Activated T-helper 9 cell treated with anti-CD3 and anti-CD28 coated beads, Interleukin-2, amount 50 U/mL, for 16 hours (primary cell): ENCODE measurements around the gene CCDC61.

Source experiments
- DNase-seq: peaks from one replicate; pipeline ENCODE4 v3.0.0-alpha.2; 2020; ENCODE audit warnings: low read depth

Gene CCDC61, protein sequence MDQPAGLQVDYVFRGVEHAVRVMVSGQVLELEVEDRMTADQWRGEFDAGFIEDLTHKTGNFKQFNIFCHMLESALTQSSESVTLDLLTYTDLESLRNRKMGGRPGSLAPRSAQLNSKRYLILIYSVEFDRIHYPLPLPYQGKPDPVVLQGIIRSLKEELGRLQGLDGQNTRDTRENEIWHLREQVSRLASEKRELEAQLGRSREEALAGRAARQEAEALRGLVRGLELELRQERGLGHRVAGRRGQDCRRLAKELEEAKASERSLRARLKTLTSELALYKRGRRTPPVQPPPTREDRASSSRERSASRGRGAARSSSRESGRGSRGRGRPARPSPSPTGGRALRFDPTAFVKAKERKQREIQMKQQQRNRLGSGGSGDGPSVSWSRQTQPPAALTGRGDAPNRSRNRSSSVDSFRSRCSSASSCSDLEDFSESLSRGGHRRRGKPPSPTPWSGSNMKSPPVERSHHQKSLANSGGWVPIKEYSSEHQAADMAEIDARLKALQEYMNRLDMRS

DNA sequence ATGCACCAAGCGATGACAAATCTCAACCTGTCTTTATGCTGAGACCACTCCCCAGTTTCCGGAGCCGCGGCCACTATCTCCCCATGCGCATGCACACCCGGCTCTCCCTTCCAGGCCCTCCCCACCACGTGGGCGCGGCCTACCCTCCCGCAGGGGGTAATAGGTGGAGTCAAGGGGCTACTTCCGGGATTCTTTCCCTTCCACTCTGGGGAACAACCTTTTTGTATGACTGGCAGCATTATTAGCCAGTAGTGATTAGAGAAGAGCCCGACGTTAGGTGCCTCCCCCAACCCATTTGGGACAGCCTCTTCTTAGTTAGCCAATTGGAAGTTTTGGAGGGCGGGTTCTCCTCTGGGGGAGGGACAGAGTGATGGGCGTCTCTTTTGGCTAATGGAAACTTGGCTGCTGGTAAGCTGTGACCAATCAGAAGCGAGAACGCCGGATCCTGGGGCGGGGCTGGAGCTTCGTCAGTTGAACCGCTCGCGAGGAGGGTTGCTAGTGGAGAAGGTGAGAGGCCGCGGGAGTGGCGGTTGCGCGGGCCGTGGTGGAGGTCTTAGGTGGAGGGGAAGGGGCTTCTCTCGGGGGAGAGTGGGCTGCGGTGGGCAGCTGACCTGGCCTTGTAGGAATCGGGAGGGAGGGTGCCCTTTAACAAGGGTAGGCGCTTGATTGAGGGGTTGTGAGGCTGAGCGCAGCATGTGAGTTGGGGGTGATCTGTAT, at the start of gene CCDC61:
Gene CCDC61, plus strand, starts transcription at position 470 of the 717 bp plus-strand sequence. CDS start 7,552 bp downstream, outside the sequence.
- DNase-seq: peak; percentile 90

DNA sequence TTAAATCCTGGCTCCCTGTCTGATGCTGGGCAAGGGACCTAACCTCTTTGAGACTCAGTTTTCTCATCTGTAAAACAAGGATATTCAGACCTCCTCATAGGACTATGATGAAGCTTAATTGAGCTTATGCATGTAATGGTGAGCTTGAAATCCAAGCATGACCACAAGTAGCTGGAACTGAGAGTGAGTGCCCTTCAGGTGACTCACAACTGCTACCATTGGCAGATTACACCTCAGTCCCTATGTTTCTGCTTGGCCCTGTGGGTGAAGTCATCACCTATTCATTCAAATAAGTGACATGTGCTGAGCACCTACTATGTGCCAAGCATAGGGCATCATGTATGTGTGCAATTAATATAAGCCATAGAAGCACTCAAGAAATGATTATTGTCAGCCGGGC, 47.3 kb upstream of the CCDC61 start:
- DNase-seq: no peak

DNA sequence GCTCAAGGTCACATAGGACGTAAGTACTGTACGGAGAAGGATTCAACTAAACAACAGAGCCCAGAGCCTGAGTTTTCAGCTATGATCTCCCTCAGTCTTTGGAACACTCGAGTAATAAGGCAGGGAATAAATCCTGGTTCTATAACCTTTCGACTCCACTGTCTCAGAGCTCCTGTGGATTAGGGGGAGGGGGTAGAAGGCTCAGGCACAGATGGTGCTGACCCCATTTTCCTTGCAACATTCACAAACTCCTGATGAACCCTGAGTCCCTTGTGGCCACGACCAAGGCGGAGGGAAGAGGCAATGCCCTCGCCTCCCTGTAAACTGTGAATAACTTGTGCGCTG, 43.0 kb upstream of the CCDC61 start:
- DNase-seq: no peak

DNA sequence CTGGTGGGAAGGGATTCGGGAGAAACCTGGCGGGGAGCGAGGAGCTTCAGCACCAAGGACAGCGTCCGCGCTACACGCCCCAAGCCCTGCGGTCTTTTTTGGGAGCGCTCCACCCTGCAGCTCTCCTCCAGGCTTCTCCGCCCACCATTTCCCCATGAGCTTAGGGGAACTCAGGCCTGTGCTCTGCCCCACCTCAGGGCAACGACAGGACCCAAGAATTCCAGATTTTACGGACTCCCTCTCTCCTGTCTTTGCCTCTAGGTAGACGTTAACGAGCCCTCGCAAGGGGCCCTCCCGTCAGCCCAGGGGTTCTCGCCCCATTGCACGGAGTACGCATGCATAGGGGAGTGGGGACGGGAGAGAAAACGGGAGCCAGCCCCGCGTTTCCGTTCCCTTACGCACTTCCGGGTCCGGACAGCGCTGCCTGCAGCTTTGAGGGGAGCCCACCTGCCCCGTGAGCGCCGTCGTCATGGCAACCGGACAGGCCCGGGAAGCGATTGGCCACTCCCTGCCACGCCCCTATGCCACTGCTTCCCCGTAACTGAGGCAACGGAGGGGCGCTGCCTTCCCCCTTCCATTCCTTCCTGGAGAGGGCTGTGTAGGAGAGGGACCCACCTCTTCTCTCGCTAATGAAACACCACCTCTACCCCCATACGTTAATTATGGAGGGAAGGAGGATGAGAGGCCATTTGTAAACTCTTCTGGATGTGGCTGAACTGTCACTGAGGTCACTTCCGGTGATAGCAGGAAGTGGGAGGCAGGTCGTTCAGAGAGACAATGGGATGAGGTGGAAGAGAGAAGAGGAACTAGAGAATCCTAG, 42.4 kb upstream of the CCDC61 start:
- DNase-seq: no peak

DNA sequence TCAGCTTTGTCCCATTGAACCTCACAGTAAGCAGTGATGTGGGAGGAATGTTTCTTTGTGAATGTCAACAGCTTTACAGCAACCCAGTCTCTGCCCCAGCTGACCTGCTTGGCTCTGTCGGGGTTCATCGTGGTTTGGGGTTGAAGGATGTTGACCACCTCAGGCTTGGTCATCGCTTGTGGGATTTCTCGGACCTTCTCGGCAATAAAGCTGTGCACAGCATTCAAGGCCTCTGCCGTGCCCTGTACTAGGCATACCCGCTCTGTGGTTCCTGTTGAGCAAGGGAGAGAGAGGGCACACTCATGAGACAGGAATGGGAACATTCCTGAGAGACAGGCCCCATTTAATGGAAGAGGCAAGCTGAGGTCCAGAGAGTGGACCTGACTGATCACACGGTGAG, 41.6 kb upstream of the CCDC61 start:
- DNase-seq: no peak

DNA sequence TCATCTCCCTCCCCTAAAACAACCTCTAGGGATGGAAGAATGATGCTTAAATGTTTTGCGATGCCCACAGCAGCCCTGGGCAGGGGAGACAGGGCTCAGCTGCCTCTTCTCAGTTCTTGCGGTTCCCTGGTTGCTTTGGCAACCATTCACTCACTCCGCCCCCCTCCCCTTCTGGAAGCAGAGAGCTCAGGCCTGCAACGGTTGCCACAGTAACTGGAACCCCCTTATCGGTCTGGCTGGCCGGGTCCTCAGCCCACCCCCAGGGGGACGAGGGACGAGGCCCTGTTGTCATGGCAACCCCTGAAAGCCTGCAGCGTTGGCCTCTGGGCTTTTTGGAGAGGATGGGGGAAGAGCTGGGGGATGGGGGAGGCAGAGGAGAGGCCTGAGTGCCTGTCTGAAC, 41.1 kb upstream of the CCDC61 start:
- DNase-seq: no peak

DNA sequence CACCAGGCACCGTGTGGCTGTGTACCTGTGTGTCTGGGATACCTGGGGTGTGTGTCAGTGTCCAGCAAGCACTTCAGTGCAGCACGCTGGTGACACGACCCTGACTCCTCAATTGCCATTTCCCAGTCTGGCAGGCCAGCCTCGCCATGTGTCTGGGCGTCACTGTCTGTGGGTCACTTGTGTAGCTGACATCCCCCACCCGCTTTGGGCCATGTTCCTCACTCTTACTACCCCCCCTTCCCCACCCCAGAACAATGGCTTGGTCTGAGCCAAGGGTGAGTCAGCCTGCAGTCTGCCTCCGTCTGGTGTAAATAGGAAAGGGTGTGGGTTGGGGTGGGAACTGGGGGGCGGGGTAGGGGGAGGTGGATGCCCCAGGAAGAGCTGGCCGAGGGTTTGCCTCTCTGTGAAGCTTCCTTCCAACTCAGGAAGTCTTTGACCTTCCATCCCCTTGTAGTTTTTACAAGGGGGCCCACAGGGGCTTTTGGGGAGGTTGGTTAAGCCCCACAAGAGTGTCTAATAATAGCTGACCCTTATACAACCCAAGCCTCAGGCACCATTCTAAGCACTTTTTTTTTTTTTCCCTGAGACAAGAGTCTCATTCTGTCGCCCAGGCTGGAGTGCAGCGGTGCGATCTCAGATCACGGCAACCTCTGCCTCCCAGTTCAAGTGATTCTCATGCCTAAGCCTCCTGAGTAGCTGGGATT, 39.2 kb upstream of the CCDC61 start:
- DNase-seq: no peak

DNA sequence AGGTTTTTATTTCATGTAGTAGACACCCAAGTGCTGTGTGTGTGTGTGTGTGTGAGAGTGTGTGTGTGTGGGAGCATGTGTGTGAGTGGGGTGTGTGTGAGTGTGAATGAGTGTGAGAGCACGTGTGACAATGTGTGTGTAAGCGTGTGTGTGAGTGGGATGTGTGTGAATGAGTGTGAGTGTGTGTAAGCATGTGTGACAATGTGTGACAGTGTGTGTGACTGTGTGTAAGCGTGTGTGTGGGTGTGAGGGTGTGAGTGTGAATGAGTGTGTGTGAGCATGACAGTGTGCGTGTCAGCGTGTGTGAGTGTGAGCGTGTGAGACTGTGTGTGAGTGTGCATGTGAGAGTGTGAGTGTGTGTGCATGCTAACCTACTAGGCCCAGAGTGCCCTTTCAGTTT, 36.9 kb upstream of the CCDC61 start:
- DNase-seq: no peak

DNA sequence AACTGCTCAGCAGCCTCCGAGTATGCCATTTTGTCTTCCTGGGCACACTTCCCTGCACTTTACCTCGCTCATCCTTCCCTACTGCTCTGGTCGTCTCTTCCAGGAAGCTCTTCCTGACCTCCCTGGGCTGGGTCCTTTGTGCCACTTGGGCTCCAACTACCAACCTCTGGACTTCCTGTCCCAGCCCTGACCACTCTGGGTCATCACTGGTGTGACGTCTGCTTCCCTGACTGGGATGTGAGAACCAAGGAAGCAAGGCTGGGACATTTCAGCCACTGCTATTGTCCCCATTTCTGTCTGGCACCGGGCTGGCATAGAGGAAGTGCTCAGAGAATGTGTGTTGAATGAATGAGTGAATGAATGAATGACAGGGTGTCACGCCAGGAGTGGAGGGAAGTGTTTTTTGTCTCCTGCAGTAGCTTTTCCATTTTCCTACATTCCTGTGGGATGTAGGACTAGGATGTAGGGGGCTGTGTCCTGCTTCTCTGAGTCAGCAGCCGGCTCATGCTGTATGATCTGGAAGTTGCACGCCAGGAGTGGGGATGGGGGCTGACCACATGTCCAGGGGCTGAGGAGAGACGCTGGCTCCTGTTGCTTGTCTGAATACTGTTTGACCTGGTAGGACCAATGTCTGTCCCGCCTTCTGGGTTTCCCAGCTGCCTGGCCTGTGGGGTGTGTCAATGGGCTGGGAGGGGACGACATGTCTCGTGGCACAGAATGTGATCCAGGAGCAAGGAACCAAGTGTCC, 36.3 kb upstream of the CCDC61 start:
- DNase-seq: no peak

DNA sequence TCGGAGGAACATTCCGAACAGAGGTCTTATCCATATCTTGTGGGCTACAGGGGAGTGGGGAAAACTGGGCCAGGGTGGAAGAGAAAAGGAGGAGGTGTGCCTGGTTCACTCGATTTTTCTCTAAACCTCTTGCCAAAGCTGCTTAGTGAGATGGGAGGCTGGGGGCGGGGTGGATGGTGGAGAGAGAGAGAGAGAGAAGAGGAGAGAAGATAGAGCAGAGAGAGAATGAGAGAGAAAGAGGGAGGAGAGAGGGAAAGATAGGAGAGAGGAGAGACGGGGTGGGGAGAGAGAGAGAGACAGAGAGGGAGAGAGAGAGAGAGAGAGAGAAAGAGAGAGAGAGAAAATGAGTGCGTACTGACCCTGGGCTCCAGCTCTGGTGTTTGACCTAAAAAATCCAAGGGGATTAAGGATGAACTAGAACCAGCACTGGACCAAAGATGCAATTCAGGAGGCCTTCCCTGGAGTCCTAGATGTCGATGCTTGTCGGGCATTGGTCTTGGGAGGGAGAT, 35.7 kb upstream of the CCDC61 start:
- DNase-seq: no peak

DNA sequence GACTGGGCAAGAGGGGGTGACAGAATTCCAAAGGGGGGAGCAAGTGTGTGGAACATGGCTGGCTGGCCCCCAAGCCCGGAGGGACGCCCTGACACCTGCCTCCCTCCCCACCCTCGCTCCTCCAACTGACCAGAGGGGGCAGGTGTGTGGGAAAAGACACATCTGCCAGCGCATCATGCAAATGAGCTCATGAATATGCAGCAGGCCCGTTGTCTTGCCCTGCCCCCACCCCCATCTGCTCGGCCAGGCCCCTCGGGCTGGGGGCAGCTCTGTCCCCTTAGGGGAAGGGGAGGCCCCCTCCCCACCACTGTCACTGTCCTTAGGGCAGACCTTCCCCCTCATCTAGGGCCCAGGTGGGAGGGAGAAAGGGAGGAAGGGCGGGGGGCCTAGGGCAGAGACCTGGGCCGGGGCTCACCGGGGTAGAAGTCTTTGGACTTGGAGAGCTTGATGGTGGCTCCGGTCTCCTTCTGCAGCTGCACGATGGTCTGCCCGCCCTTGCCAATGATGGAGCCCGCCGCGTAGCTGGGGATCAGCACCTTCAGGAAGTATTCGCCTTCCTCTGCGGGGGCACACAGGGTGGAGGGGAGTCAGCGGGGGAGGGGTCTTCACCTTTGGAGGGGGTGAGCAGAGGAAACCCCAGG, 34.6 kb upstream of the CCDC61 start:
- DNase-seq: no peak

DNA sequence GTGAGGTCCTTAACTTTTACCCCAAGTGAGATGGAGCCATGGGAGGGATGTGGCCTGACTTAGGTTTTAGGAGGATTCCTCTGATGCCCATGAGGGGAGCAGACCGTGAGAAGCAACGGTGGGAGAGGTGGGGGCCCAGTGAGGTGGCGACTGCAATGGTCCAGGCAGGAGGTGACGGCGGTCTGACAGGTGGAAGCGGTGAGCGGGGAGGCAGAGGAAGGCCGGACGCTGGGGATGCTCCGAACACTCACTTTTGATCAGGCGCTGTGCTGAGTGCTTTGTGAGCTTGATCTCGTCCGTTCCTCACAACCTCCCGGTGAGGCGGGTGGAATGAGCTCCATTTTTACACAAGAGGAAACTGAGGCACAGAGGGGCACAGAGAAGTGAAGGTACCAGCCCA, 33.2 kb upstream of the CCDC61 start:
- no peak for DNase-seq

DNA sequence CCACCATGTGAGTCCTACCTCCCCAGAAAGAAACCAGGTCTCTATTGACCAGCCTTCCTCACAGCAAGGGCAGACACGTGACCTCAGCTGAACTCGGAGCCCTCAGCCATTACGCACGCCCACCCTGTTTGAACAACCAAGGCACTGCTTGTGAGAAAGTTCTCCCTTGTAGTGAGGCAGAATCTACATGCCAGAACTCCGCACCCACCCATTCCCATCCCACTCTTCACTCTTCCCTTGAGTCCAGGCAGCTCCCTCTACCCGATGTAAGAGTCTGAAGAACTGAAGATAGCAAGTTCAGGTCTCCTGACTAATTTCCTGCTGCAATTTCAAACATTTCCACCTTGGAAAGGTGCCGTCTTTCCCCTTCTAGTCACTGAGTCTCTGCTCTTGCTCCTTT, 28.0 kb upstream of the CCDC61 start:
- no peak for DNase-seq

DNA sequence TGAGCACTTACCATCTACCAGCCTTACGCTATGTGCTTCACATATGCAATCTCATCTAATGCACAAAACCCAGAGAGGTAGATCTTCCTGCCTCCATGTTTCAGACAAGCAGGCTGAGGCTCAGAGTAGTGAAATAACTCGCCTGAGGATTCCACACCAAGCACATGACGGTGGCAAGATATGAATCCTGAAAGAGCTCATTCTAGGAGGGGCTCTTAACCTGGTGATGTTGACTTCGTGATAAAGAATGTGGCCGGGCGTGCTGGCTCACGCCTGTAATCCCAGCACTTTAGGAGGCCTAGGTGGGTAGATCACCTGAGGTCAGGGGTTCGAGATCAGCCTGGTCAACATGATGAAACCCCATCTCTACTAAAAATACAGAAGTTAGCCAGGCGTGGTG, 26.6 kb upstream of the CCDC61 start:
- DNase-seq: no peak

DNA sequence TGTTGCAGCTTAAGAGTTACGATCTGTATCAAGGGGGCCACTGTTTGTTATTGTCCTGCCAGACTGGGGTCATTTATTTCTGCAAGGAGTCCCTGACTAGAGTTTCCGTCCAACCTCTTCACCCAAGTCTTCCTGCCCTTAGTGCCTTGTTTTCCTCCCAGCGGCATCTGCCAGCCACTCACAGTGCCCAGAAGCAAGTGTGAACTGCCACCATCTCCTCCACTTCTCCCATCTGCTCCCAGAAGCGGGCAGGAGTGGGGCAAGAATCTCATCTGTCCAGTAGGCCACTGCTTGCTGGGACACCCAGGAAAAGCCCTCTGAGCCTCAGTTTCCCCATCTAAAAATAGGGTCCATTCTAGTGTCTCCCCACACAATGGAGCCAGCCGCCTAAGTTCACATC, 25.6 kb upstream of the CCDC61 start:
- no peak for DNase-seq

DNA sequence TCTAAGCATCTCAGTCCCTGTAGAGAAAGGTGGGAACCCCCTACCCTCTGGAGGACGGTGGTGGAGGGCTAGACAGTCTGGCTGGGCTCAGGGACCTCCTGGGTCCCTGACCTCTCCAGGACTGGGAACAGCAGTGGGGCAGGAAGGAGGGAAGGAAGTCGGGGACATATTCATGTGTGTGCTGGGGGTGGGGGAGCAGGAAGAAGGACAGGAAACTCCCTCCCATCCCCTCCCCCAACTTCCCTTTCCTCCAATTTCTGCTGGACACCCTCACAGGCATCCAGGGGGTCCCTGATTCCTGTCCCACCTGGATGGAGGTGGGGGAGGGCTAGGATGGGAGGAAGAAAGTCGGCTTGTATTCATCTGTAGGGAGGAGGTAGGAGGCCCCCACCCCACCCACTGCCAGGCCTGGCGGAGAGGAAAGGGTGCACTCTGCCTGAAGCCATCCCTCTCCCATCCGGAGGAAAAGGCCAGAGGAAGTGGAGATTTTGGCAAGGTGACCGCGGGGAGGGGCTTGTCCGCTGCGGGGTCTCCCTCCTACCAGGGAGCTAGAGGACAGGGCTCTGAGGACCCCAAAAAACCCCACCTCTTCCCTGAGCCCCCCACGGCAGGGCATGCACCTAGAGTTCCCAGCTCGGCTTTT, 23.9 kb upstream of the CCDC61 start:
- DNase-seq: no peak

DNA sequence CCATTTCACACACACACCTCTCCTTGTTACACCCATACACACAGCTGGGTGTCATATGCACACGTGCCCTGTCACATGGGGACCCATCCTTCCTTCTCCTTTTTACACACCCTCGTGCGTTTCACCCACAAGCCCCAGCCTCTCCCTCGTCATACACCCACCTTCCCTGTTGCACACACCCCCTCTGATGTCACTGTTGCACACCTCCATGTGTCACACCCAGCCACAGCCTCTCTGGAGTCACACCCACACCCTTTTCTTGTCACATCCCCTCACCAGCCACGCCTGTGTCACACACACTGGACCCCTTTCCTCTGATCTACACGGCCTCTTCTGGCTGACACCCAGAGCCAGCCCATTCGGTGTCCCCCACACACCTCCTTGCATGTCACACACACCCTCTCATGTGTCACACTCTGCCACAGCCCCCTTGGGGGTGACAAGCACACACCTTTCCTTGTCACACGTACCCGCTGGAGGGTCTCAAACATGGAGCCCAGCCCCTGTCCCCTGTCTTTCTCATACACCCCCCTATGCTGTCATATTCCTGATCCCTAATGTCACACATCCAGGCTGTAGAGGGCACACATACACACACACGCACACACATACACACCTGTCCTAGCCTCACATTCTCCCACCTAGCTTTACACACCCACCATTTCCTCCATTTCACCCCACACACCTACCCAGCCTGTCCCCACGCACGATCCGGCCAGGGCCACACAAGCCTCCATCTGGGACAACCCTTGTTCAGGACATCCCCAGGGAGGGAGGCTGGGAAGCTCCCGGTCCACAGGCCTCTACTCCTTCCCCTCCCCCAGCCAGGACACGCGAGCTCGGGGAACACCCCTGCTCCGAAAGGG, 23.0 kb upstream of the CCDC61 start:
- DNase-seq: no peak

DNA sequence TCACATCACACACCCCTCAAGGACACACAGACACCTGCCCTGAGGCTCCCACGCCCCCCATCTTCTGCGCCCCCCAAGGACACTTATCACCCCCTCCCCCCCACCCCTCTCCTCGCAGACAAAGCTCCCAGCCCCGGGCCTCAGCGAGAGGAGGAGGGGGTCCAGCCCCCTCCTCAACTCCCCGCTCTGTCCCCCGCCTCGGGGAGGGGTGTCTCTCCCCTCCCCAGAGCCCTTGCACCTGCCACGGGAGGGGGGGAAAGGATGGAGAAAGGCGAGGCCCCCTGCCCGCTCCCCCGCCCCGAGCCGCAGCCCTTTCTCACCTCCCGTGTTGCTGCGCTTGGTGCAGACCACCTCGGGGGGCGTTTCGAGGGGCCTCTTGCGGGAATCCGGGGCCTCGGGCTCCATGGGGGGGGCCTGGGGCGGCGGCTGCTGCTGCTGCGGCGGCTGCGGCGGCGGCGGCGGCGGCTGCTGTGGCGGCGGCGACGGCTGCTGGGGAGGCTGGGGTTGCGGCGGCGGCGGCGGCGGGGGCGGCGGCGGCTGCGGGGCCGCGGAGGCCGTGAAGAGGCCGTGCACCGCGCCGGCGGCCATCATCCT, 22.2 kb upstream of the CCDC61 start:
- DNase-seq: no peak
